HG03175 (cell line): Measurements from ENCODE around the gene FAM222A.

Experiments used
- ATAC-seq: cut with Tn5 transposase; IDR thresholded peaks from one replicate; pipeline ENCODE4 v1.9.1; 2021; ENCODE audit warnings: mild to moderate bottlenecking, moderate library complexity; ENCODE audit not compliant: unreplicated experiment

FAM222A gene

DNA sequence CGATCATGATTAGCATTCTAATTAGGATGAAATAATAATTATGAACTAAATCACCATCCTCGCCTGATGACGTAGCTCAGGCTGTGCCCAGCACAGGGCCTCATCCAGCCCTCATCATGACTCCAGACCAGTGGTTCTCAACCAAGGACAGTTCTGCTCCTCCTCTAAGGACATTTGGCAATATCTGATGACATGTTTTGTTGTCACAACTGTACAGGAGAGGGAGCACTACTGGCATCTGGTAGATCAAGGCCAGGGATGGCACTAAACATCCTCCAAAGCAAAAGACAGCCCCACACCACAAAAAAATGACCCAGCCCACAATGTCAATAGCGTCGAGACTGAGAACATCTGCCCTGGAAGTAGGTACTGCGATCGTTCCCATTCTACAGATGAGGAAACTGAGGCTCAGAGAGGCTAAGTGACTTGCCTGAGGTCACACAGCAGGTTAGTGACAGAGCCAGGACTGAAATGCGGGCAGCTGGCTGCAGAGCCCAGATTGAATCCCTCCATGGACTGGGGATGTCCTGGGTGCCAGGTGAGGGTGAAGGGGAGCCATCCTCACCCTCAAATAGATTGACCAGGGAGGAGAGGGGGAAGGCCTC, 104.1 kb downstream of the FAM222A start:
- ATAC-seq, result no peak

GRCh38 chr12:109818253-109818652, 104.6 kb downstream of the FAM222A start:
- ATAC-seq, result no peak

DNA sequence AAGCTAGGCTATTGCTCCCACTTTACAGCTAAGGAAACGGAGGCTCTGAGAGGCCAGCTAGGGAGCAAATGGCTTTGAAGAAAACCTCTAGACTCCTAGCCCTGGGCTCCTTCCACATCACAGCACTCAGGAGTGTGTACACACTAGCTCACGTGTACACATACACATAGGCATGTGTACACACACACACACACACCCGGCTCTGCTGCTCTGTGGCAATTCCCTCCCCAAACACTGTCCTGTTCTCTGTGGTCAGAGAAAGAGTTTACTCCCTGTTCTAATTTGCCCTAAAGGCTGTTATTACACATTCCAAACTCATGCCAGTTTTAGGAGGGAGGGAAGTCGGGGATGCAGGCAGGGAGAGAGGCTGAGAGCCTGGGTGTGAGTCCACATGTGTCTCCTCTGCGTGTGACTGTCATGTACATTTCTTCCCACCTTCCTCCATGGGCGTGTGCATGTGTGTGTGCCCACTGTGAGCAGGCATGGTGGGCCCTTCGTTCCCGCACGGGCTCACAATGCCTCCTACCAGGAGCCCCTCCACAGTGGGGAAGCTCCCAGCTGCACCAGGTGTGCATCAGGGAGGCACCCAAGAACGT, 105.4 kb downstream of the FAM222A start:
- ATAC-seq, result no peak
